Liver (tissue), 3 donors: ENCODE data around the gene ATXN7L3.

Source experiments
- EGR1 ChIP-seq, 2 donors: IDR thresholded peaks; 2 replicates each; pipeline ENCODE4 v1.6.1; 2016 to 2018; ENCODE audit warnings: antibody characterized with exemption in 2 of 2, low read depth in 2 of 2
- FOXA1 ChIP-seq: IDR thresholded peaks from 2 replicates; pipeline ENCODE4 v1.6.1; 2016; ENCODE audit warnings: antibody characterized with exemption
- HNF4A ChIP-seq, 2 donors: conservative IDR thresholded peaks; 2 replicates each; pipeline ENCODE4 v1.6.1; 2016; ENCODE audit warnings: antibody characterized with exemption in 2 of 2, mild to moderate bottlenecking in 2 of 2
- RXRA ChIP-seq, 2 donors: IDR thresholded peaks; 2 replicates each; pipeline ENCODE4 v1.6.1; 2017 to 2018; ENCODE audit warnings: antibody characterized with exemption in 2 of 2, mild to moderate bottlenecking in 1 of 2
- TAF1 ChIP-seq: conservative IDR thresholded peaks from 2 replicates; pipeline ENCODE4 v1.6.1; 2016; ENCODE audit warnings: antibody characterized with exemption, mild to moderate bottlenecking
- TF ChIP-seq, protein P1 (sequence below): IDR thresholded peaks from 2 replicates; pipeline ENCODE4 v1.6.1; 2016; ENCODE audit warnings: antibody characterized with exemption
- TF ChIP-seq, protein P2 (sequence below): fragments of 150-350 bp; IDR thresholded peaks from 2 replicates; pipeline ENCODE4 v1.5.1; 2017; ENCODE audit warnings: improper control_type of control experiment, low read depth, low read length; ENCODE audit not compliant: missing input control
- TF ChIP-seq, protein P3 (sequence below): IDR thresholded peaks from 2 replicates; pipeline ENCODE4 v1.6.1; 2016; ENCODE audit warnings: antibody characterized with exemption
- TF ChIP-seq, protein P4 (sequence below): IDR thresholded peaks from 2 replicates; pipeline ENCODE4 v1.6.1; 2016; ENCODE audit warnings: antibody characterized with exemption, mild to moderate bottlenecking
- donor health status: healthy.
- donor health status: healthy.

DNA sequence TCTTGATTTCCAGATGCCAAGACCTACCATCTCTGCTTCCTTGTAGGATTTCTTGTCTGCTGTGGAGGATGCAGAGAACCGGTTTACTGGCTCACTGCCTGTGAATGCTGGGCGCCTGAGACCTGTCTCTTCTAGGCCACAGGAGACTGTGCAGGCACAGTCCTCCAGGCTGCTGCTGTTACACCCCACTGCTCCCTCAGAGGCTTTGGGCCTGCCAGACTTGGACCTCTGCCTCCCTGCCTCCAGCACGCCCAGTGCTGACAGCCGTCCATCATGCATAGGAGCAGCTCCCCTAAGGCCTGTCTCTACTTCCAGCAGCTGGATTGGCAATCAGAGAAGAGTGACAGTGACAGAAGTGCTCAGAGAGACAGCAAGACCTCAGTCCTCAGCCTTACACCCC is 51.9 kb downstream of the ATXN7L3 start:
- TF ChIP-seq, protein P1, sequence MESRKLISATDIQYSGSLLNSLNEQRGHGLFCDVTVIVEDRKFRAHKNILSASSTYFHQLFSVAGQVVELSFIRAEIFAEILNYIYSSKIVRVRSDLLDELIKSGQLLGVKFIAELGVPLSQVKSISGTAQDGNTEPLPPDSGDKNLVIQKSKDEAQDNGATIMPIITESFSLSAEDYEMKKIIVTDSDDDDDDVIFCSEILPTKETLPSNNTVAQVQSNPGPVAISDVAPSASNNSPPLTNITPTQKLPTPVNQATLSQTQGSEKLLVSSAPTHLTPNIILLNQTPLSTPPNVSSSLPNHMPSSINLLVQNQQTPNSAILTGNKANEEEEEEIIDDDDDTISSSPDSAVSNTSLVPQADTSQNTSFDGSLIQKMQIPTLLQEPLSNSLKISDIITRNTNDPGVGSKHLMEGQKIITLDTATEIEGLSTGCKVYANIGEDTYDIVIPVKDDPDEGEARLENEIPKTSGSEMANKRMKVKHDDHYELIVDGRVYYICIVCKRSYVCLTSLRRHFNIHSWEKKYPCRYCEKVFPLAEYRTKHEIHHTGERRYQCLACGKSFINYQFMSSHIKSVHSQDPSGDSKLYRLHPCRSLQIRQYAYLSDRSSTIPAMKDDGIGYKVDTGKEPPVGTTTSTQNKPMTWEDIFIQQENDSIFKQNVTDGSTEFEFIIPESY = no peak
- TF ChIP-seq, protein P2, sequence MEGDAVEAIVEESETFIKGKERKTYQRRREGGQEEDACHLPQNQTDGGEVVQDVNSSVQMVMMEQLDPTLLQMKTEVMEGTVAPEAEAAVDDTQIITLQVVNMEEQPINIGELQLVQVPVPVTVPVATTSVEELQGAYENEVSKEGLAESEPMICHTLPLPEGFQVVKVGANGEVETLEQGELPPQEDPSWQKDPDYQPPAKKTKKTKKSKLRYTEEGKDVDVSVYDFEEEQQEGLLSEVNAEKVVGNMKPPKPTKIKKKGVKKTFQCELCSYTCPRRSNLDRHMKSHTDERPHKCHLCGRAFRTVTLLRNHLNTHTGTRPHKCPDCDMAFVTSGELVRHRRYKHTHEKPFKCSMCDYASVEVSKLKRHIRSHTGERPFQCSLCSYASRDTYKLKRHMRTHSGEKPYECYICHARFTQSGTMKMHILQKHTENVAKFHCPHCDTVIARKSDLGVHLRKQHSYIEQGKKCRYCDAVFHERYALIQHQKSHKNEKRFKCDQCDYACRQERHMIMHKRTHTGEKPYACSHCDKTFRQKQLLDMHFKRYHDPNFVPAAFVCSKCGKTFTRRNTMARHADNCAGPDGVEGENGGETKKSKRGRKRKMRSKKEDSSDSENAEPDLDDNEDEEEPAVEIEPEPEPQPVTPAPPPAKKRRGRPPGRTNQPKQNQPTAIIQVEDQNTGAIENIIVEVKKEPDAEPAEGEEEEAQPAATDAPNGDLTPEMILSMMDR = no peak
- no peak for TF ChIP-seq EGR1 (IDR thresholded peaks at IDR 0.05; ENCODE audit: low read depth in 2 of 2)
- no peak for TF ChIP-seq HNF4A (conservative IDR thresholded peaks at IDR 0.05)
- no peak for TF ChIP-seq RXRA (IDR thresholded peaks at IDR 0.05)
- TF ChIP-seq, protein P3, sequence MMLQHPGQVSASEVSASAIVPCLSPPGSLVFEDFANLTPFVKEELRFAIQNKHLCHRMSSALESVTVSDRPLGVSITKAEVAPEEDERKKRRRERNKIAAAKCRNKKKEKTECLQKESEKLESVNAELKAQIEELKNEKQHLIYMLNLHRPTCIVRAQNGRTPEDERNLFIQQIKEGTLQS = no peak
- no peak for TF ChIP-seq TAF1
- TF ChIP-seq, protein P4, sequence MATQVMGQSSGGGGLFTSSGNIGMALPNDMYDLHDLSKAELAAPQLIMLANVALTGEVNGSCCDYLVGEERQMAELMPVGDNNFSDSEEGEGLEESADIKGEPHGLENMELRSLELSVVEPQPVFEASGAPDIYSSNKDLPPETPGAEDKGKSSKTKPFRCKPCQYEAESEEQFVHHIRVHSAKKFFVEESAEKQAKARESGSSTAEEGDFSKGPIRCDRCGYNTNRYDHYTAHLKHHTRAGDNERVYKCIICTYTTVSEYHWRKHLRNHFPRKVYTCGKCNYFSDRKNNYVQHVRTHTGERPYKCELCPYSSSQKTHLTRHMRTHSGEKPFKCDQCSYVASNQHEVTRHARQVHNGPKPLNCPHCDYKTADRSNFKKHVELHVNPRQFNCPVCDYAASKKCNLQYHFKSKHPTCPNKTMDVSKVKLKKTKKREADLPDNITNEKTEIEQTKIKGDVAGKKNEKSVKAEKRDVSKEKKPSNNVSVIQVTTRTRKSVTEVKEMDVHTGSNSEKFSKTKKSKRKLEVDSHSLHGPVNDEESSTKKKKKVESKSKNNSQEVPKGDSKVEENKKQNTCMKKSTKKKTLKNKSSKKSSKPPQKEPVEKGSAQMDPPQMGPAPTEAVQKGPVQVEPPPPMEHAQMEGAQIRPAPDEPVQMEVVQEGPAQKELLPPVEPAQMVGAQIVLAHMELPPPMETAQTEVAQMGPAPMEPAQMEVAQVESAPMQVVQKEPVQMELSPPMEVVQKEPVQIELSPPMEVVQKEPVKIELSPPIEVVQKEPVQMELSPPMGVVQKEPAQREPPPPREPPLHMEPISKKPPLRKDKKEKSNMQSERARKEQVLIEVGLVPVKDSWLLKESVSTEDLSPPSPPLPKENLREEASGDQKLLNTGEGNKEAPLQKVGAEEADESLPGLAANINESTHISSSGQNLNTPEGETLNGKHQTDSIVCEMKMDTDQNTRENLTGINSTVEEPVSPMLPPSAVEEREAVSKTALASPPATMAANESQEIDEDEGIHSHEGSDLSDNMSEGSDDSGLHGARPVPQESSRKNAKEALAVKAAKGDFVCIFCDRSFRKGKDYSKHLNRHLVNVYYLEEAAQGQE = no peak
- no peak for TF ChIP-seq FOXA1
